PC-9 (cell line): Measurements from ENCODE around the gene FBN3.

Experiments used
- EZH2 ChIP-seq: fragments of 200-600 bp; sonication (generic); IDR thresholded peaks from 2 replicates; pipeline ENCODE4 v1.8.0; 2017; ENCODE audit warnings: antibody characterized with exemption, low read depth
- TF ChIP-seq, protein P1 (sequence below): fragments of 200-600 bp; sonication (generic); conservative IDR thresholded peaks from 2 replicates; pipeline ENCODE4 v1.6.1; 2017; ENCODE audit warnings: mixed run types, antibody characterized with exemption, mild to moderate bottlenecking, moderate library complexity

GRCh38 chr19:8192221-8192820 lies 42.9 kb upstream of the FBN3 start:
- TF ChIP-seq, protein P1, sequence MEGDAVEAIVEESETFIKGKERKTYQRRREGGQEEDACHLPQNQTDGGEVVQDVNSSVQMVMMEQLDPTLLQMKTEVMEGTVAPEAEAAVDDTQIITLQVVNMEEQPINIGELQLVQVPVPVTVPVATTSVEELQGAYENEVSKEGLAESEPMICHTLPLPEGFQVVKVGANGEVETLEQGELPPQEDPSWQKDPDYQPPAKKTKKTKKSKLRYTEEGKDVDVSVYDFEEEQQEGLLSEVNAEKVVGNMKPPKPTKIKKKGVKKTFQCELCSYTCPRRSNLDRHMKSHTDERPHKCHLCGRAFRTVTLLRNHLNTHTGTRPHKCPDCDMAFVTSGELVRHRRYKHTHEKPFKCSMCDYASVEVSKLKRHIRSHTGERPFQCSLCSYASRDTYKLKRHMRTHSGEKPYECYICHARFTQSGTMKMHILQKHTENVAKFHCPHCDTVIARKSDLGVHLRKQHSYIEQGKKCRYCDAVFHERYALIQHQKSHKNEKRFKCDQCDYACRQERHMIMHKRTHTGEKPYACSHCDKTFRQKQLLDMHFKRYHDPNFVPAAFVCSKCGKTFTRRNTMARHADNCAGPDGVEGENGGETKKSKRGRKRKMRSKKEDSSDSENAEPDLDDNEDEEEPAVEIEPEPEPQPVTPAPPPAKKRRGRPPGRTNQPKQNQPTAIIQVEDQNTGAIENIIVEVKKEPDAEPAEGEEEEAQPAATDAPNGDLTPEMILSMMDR = no peak
- TF ChIP-seq EZH2 = no peak
